Renal cortical epithelial cell (primary cell): ENCODE measurements around the gene DDX55. TPM values are rescaled to one million over a fixed set of nuclear protein-coding genes. Genes with fewer than 3 reads are reported as not detected.

Source experiments
- total RNA-seq: library from RNA; depleted of rRNA; stranded (reverse); fragments of >200 nt; gene quantifications from 2 replicates; pipeline ENCODE4 v1.2.3, GENCODE V29; 2014

Gene DDX55
- total RNA-seq, 1 donor from 2014 or later, result 18.1 TPM

Other genes with a start within 250 kb of the DDX55 start
- gene SBNO1, start 237.3 kb upstream of the DDX55 start, total RNA-seq, result 21.7 and 49.5 TPM in 2 replicates
- 37.2 and 38.6 TPM in 2 replicates for gene KMT5A, start 218.0 kb upstream of the DDX55 start, total RNA-seq
- gene RILPL2, start 165.4 kb upstream of the DDX55 start, total RNA-seq, result 1.9 and 4.4 TPM in 2 replicates
- 8.0 and 15.4 TPM in 2 replicates for gene SNRNP35, start 144.0 kb upstream of the DDX55 start, total RNA-seq
- gene RILPL1, start 68.4 kb upstream of the DDX55 start, total RNA-seq, result 2.3 and 11.2 TPM in 2 replicates
- 433 and 623 TPM in 2 replicates for gene TMED2, start 17.5 kb upstream of the DDX55 start, total RNA-seq
- 74.8 and 80.6 TPM in 2 replicates for gene EIF2B1, start 31.6 kb downstream of the DDX55 start, total RNA-seq
- 32.4 and 96.4 TPM in 2 replicates for gene GTF2H3, start 31.7 kb downstream of the DDX55 start, total RNA-seq
- 9.0 and 22.7 TPM in 2 replicates for gene TCTN2, start 69.0 kb downstream of the DDX55 start, total RNA-seq
- gene ATP6V0A2, start 110.3 kb downstream of the DDX55 start, total RNA-seq, result 19.0 and 22.1 TPM in 2 replicates
- gene DNAH10, start 160.2 kb downstream of the DDX55 start, total RNA-seq, result 0.10 and 0.35 TPM in 2 replicates